Loucy (cell line): Measurements from ENCODE around the gene STX8.

ENCODE experiments used
- H2AFZ ChIP-seq: fragments of 200-600 bp; sonication (generic); 2 replicates; pipeline ENCODE4 v1.6.0; 2016; ENCODE audit warnings: antibody characterized with exemption, mild to moderate bottlenecking, low read length, moderate library complexity
- H3F3A ChIP-seq: fragments of 200-600 bp; 2 replicates; pipeline ENCODE4 v1.6.0; 2016; ENCODE audit warnings: antibody characterized with exemption, low read depth, mild to moderate bottlenecking
- H3K27me3 ChIP-seq: fragments of 200-600 bp; sonication (generic); 2 replicates; pipeline ENCODE4 v1.6.1; 2014; ENCODE audit warnings: low read length, mild to moderate bottlenecking; ENCODE audit not compliant: insufficient read depth, poor library complexity, severe bottlenecking
- H3K36me3 ChIP-seq: fragments of 200-600 bp; sonication (generic); 2 replicates; pipeline ENCODE4 v1.6.1; 2016; ENCODE audit warnings: low read length; ENCODE audit not compliant: insufficient read depth
- H3K4me1 ChIP-seq: fragments of 200-600 bp; sonication (generic); 2 replicates; pipeline ENCODE4 v1.5.1; 2014; ENCODE audit warnings: low read length, mild to moderate bottlenecking; ENCODE audit not compliant: insufficient read depth, poor library complexity, severe bottlenecking
- H3K4me2 ChIP-seq: fragments of 200-600 bp; sonication (generic); 2 replicates; pipeline ENCODE4 v1.6.0; 2014; ENCODE audit warnings: antibody characterized with exemption, low read length, low read depth, mild to moderate bottlenecking; ENCODE audit not compliant: poor library complexity, severe bottlenecking
- H3K4me3 ChIP-seq: fragments of 200-600 bp; sonication (generic); 2 replicates; pipeline ENCODE4 v1.5.1; 2014; ENCODE audit warnings: low read length, mild to moderate bottlenecking, mixed read lengths; ENCODE audit not compliant: poor library complexity, severe bottlenecking
- H3K79me2 ChIP-seq: fragments of 200-600 bp; sonication (generic); 2 replicates; pipeline ENCODE4 v1.6.1; 2014; ENCODE audit warnings: low read length; ENCODE audit not compliant: insufficient read depth
- H3K9ac ChIP-seq: fragments of 200-600 bp; sonication (generic); 2 replicates; pipeline ENCODE4 v1.6.0; 2014; ENCODE audit warnings: mild to moderate bottlenecking, low read depth, low read length, moderate library complexity; ENCODE audit not compliant: poor library complexity, severe bottlenecking
- H3K9me2 ChIP-seq: fragments of 200-600 bp; sonication (generic); replicated peaks from 2 replicates; pipeline ENCODE4 v1.6.1; 2016; ENCODE audit warnings: low read depth, low read length, mixed read lengths
- H3K9me3 ChIP-seq: fragments of 200-600 bp; sonication (generic); 2 replicates; pipeline ENCODE4 v1.6.1; 2014; ENCODE audit warnings: mild to moderate bottlenecking, antibody characterized with exemption, low read length, low read depth; ENCODE audit not compliant: insufficient read depth
- H4K20me1 ChIP-seq: fragments of 200-600 bp; sonication (generic); 2 replicates; pipeline ENCODE4 v1.6.0; 2014; ENCODE audit warnings: antibody characterized with exemption, low read length, mild to moderate bottlenecking; ENCODE audit not compliant: insufficient read depth, poor library complexity, severe bottlenecking
- EZH2phosphoT487 ChIP-seq: fragments of 200-600 bp; IDR thresholded peaks from 2 replicates; pipeline ENCODE4 v1.6.1; 2018; ENCODE audit warnings: antibody characterized with exemption, mild to moderate bottlenecking, moderate library complexity, borderline replicate concordance
- TF ChIP-seq, protein P1 (sequence below): fragments of 200-600 bp; sonication (generic); conservative IDR thresholded peaks from 2 replicates; pipeline ENCODE4 v1.5.1; 2014; ENCODE audit warnings: mild to moderate bottlenecking, antibody characterized with exemption, low read length

The STX8 gene

DNA sequence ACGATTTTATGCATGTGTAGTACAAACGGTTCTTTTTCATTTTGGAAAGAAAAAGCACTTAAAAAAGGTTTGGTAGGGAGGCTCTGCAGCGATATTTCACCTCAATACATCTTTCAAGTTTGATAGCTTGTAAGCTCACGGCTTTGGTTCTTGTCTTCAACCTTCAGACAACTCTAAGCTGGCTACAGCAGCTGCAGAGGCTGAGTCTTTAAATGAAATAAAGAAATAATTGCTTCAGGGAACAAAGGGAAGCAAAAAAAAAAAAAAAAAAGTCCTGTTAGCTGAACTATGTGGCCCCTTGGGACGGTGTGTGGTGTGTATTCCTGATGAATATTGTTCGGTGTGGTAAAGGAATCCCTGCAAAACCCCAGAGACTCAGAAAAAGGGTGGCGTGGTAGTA is 289.2 kb downstream of the STX8 start:
- H3K9me2 ChIP-seq, result no peaks in the 10 kb centered on the region
- TF ChIP-seq, protein P1, sequence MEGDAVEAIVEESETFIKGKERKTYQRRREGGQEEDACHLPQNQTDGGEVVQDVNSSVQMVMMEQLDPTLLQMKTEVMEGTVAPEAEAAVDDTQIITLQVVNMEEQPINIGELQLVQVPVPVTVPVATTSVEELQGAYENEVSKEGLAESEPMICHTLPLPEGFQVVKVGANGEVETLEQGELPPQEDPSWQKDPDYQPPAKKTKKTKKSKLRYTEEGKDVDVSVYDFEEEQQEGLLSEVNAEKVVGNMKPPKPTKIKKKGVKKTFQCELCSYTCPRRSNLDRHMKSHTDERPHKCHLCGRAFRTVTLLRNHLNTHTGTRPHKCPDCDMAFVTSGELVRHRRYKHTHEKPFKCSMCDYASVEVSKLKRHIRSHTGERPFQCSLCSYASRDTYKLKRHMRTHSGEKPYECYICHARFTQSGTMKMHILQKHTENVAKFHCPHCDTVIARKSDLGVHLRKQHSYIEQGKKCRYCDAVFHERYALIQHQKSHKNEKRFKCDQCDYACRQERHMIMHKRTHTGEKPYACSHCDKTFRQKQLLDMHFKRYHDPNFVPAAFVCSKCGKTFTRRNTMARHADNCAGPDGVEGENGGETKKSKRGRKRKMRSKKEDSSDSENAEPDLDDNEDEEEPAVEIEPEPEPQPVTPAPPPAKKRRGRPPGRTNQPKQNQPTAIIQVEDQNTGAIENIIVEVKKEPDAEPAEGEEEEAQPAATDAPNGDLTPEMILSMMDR, result no peak
- no peak for TF ChIP-seq EZH2phosphoT487
- H3K79me2 ChIP-seq, result no peaks in the 10 kb centered on the region
- no peaks in the 10 kb centered on the region for H3F3A ChIP-seq
- H3K27me3 ChIP-seq, result no peaks in the 10 kb centered on the region
- H3K9ac ChIP-seq, result no peak overlapping the region
- no peaks in the 10 kb centered on the region for H3K9me3 ChIP-seq
- no peaks in the 10 kb centered on the region for H3K36me3 ChIP-seq
- H2AFZ ChIP-seq, result no peak overlapping the region
- H4K20me1 ChIP-seq, result no peaks in the 10 kb centered on the region
- H3K4me1 ChIP-seq, result no peaks in the 10 kb centered on the region
- H3K4me2 ChIP-seq, result no peak overlapping the region
- H3K4me3 ChIP-seq, result no peak overlapping the region

DNA sequence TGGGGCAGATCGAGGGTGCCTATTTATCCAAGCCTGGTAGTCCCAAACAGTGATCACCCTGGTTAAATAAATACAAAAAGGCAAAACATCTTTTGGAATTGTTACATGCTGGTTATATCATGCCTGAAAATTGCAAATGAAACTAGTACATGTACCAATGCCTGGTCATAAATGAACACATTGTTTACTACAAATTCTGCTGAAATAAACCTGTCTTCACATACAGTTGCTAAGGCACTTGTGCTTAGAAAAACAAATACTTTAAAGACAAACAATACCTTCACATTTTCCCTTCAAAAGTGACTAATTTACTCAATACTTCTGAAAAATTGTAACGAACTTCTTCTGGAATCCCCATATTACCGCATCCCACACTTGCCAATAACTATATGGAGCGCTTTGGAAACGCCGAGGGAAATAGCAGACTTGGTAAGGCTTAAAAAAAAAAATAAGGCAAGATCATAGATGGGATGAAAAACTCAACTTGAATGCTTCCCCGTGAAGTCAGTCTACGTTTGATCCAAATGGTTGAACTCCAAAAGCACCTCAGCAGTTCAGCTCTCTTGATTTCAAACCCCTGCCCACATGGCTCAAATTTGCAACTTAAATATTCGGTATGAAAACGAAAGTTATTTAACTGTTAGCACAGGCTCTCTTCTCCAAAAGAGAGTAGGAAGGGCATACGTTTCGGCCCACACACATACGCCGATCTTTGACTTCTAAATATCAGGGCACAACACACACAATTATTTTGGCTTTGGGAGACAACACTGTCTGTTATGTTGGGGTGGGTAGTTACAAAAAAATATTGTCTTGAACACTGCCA is 289.8 kb downstream of the STX8 start:
- Histone ChIP-seq H3F3A (no peaks in the 10 kb centered on the region), H3K9ac (no peak overlapping the region), H3K4me2 (no peak overlapping the region), H3K4me3 (no peak overlapping the region), H3K9me2 (no peaks in the 10 kb centered on the region), H3K79me2 (no peaks in the 10 kb centered on the region), H3K4me1 (no peaks in the 10 kb centered on the region), H3K27me3 (no peaks in the 10 kb centered on the region), H2AFZ (no peak overlapping the region), H4K20me1 (no peaks in the 10 kb centered on the region), H3K36me3 (no peaks in the 10 kb centered on the region), H3K9me3 (no peaks in the 10 kb centered on the region)
- TF ChIP-seq, protein P1, result no peak
- TF ChIP-seq EZH2phosphoT487, result no peak

DNA sequence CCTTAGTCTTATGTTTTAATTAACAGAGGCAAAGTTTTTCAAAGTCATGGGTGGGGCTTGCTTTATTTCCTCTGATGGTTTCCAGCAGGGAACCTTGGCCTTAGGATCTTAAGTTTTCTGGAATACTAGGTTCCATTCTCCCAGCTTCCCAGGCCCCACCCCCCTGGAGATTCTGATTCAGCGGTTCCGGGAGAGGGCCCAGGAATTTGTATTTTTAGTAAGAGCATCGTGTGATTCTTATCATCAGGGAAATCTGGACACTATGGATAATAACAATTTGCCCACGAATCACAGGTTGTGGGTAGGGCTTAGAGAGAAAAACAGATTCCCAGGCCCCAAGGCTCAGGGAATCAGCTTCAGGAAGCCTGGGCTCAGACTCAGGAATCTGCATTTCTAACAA is 290.7 kb downstream of the STX8 start:
- Histone ChIP-seq H3K4me1 (no peaks in the 10 kb centered on the region), H3K27me3 (no peaks in the 10 kb centered on the region), H3K9me2 (no peaks in the 10 kb centered on the region), H4K20me1 (no peaks in the 10 kb centered on the region), H3K9me3 (no peaks in the 10 kb centered on the region), H3F3A (no peaks in the 10 kb centered on the region), H3K36me3 (no peaks in the 10 kb centered on the region), H3K9ac (no peak overlapping the region), H3K4me3 (no peak overlapping the region), H3K4me2 (no peak overlapping the region), H2AFZ (no peak overlapping the region), H3K79me2 (no peaks in the 10 kb centered on the region)
- TF ChIP-seq EZH2phosphoT487, result no peak
- TF ChIP-seq, protein P1, result no peak
